ENCODE data around the gene CAT.

DNA sequence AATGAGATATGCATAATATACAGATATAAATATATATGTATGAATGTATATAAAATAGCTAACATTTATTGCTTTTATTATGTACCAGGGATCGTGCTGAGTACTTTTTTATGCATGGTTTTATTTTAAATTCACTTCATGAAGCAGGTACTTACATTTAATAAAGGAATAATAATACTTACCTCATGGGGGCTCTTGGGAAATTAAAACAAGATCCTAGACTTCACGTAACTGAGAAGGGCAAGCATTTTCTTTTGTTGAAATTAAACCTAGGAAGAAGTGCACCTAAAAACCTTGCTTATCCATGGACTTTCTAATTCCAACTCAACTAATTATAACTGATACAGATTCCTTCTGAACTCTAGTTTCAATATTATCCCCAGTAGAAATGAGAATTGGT is 40.9 kb upstream of the CAT start:
- TF ChIP-seq, protein P1, sequence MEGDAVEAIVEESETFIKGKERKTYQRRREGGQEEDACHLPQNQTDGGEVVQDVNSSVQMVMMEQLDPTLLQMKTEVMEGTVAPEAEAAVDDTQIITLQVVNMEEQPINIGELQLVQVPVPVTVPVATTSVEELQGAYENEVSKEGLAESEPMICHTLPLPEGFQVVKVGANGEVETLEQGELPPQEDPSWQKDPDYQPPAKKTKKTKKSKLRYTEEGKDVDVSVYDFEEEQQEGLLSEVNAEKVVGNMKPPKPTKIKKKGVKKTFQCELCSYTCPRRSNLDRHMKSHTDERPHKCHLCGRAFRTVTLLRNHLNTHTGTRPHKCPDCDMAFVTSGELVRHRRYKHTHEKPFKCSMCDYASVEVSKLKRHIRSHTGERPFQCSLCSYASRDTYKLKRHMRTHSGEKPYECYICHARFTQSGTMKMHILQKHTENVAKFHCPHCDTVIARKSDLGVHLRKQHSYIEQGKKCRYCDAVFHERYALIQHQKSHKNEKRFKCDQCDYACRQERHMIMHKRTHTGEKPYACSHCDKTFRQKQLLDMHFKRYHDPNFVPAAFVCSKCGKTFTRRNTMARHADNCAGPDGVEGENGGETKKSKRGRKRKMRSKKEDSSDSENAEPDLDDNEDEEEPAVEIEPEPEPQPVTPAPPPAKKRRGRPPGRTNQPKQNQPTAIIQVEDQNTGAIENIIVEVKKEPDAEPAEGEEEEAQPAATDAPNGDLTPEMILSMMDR (conservative IDR thresholded peaks at IDR 0.05; ENCODE audit: low read length), result no peak
- TF ChIP-seq EZH2phosphoT487 (IDR thresholded peaks at IDR 0.05; ENCODE audit: borderline replicate concordance), result no peak
